Measurements from ENCODE around the gene FAM32A. TPM values are rescaled to one million over a fixed set of nuclear protein-coding genes. Genes with fewer than 3 reads are reported as not detected.

FAM32A gene
- polyA plus RNA-seq, 2 donors = 63.0 to 68.5 TPM

GRCh38 chr19:16234552-16235445, 49.6 kb downstream of the FAM32A start:
- Histone ChIP-seq H3K36me3 (ENCODE audit: control insufficient read depth in 2 of 2, insufficient read depth in 2 of 2, low read length in 1 of 2) (peaks cover 5 to 35% of the 10 kb centered on the region in 2 donors), H3K27ac (ENCODE audit: low read depth in 2 of 2, low read length in 1 of 2) (no peak overlapping the region), H3K4me1 (ENCODE audit: control insufficient read depth in 2 of 2, insufficient read depth in 2 of 2, low read length in 1 of 2) (no peaks in the 10 kb centered on the region), H3K9me3 (ENCODE audit: control insufficient read depth in 2 of 2, insufficient read depth in 1 of 2, low read depth in 1 of 2, low read length in 1 of 2) (no peaks in the 10 kb centered on the region), H3K4me3 (ENCODE audit: low read depth in 1 of 2, low read length in 2 of 2) (no peak overlapping the region), H3K27me3 (ENCODE audit: control insufficient read depth in 1 of 2, insufficient read depth in 2 of 2, low read length in 2 of 2) (no peaks in the 10 kb centered on the region)
- 90 to 92% methylated on average over 41 of the region's 41 CpGs for WGBS, 2 donors

- H3K27me3 ChIP-seq (ENCODE audit: control insufficient read depth in 1 of 2, insufficient read depth in 2 of 2, low read length in 2 of 2) = no peaks in the 10 kb centered on the region
- H3K36me3 ChIP-seq (ENCODE audit: control insufficient read depth in 2 of 2, insufficient read depth in 2 of 2, low read length in 1 of 2) = peaks cover 5 to 35% of the 10 kb centered on the region in 2 donors
- H3K4me3 ChIP-seq (ENCODE audit: low read depth in 1 of 2, low read length in 2 of 2) = no peak overlapping the region
- no peaks in the 10 kb centered on the region for H3K4me1 ChIP-seq (ENCODE audit: control insufficient read depth in 2 of 2, insufficient read depth in 2 of 2, low read length in 1 of 2)
- no peaks in the 10 kb centered on the region for H3K9me3 ChIP-seq (ENCODE audit: control insufficient read depth in 2 of 2, insufficient read depth in 1 of 2, low read depth in 1 of 2, low read length in 1 of 2)
- no peak overlapping the region for H3K27ac ChIP-seq (ENCODE audit: low read depth in 2 of 2, low read length in 1 of 2)
- 89 to 91% methylated on average over 21 of the region's 21 CpGs for WGBS, 2 donors
These were observed 50.8 kb downstream of the FAM32A start for GRCh38 chr19:16235811-16236652.

Other genes with a start within 250 kb of the FAM32A start
- not detected for gene OR10H4, start 236.4 kb upstream of the FAM32A start, polyA plus RNA-seq
- gene TPM4, start 108.9 kb upstream of the FAM32A start, polyA plus RNA-seq = 100 to 1,000 TPM; 350 to 439 TPM
- 10 to 100 TPM; 24.9 to 34.1 TPM for gene RAB8A, start 73.5 kb upstream of the FAM32A start, polyA plus RNA-seq
- gene HSH2D, start 41.7 kb upstream of the FAM32A start, polyA plus RNA-seq = under 1 TPM; 0.47 to 0.86 TPM
- not detected for gene CIB3, start 11.9 kb upstream of the FAM32A start, polyA plus RNA-seq
- gene AP1M1, start 12.5 kb downstream of the FAM32A start, polyA plus RNA-seq = 10 to 100 TPM; 16.7 to 29.9 TPM
- 10 to 100 TPM in 1 of 2 donors, 1 to 10 TPM in 1; 2.4 to 12.1 TPM for gene KLF2, start 139.4 kb downstream of the FAM32A start, polyA plus RNA-seq

Data from esophagus (tissue), 2 donors.